Activated CD8-positive, alpha-beta T cell treated with anti-CD3 and anti-CD28 coated beads for 36 hours (primary cell): ENCODE data around the gene RPL10. TPM values are rescaled to one million over a fixed set of nuclear protein-coding genes. Genes with fewer than 3 reads are reported as not detected.

Experiments used
- ATAC-seq: fragments of 200-7000 bp; cut with Tn5 transposase; one replicate; pipeline ENCODE4 v1.10.0; 2021; ENCODE audit warnings: mild to moderate bottlenecking, moderate library complexity
- CTCF ChIA-PET: fragments of 350-600 bp; sonication (Branson Sonifier 250); formaldehyde crosslinking; loops from one replicate; lab custom pipeline; 2021; ENCODE audit warnings: antibody characterized with exemption; lab: Charles Lee
- POLR2A ChIA-PET: fragments of 350-600 bp; sonication (Branson Sonifier 250); formaldehyde crosslinking; loops from one replicate; lab custom pipeline; 2021; ENCODE audit warnings: antibody characterized with exemption; lab: Charles Lee
- DNase-seq: peaks from one replicate; pipeline ENCODE4 v3.0.0-alpha.2; 2020
- H3K27ac Mint-ChIP-seq: one replicate; pipeline ENCODE4 v1.8.0; 2021; ENCODE audit warnings: mild to moderate bottlenecking, mixed read lengths
- H3K27me3 Mint-ChIP-seq: one replicate; pipeline ENCODE4 v1.8.0; 2021; ENCODE audit warnings: mixed read lengths
- H3K36me3 Mint-ChIP-seq: one replicate; pipeline ENCODE4 v1.8.0; 2021; ENCODE audit warnings: low read depth, mixed read lengths
- H3K4me1 Mint-ChIP-seq: one replicate; pipeline ENCODE4 v1.8.0; 2021; ENCODE audit warnings: low read depth, mixed read lengths
- H3K4me3 Mint-ChIP-seq: one replicate; pipeline ENCODE4 v1.8.0; 2021; ENCODE audit warnings: mild to moderate bottlenecking, moderate library complexity, mixed read lengths
- H3K9me3 Mint-ChIP-seq: one replicate; pipeline ENCODE4 v1.8.0; 2021; ENCODE audit warnings: mixed read lengths
- intact Hi-C: fragments of 100-400 bp; cut with micrococcal nuclease; formaldehyde crosslinking; loops from one replicate; pipeline ENCODE4 v1.10.0; 2022
- total RNA-seq, 2 experiments: library from RNA; stranded (reverse); gene quantifications; one replicate each; pipeline ENCODE4 v1.2.3, GENCODE V29; 2021
- TF ChIP-seq, protein P1 (sequence below): fragments of 200-600 bp; IDR thresholded peaks from one replicate; pipeline ENCODE4 v1.8.0; 2022; ENCODE audit warnings: antibody characterized with exemption, mild to moderate bottlenecking

RPL10 gene
- total RNA-seq, 2 experiments from 2014 or later = 3,574 to 3,675 TPM

DNA sequence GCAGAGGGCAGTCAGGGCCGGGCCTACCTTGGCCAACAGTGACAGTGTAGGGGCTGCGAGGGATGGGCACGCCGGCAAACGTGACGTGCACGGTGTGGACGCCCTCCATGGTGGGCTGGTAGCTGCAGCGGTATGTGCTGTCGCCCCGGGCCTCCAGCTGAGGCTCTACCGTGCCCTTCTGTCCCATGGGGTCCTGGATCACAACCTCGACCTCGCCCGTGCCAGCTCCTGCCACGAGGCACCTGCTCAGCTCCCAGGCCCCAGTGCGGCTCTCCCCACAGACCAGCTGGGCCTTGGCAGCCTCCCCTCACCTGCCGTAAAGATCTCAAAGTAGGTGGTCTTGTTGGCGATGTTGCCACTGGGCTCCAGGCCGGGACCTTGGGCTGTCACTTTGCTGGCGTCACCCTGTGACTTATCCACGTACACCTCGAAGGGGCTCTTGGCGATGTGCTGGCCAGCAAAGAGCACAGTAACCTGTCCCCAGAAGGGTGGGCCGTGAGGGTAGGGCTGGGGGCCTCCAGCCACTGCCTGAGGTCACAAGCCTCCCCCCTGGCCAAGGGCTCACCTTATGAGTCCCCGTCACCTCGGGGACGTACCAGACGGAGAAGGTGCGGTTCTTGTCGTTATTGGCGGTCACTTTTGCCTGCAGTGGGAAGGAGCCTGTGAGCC, 32.0 kb upstream of the RPL10 start:
- CTCF ChIA-PET = no interaction called here
- no peaks in the 10 kb centered on the region for H3K9me3 Mint-ChIP-seq
- DNase-seq (no peak), ATAC-seq (no peak)
- H3K27ac Mint-ChIP-seq = no peak overlapping the region
- intact Hi-C loops = no loop called here
- no peak overlapping the region for H3K4me3 Mint-ChIP-seq
- peaks cover 13% of the 10 kb centered on the region for H3K4me1 Mint-ChIP-seq
- no peaks in the 10 kb centered on the region for H3K27me3 Mint-ChIP-seq
- POLR2A ChIA-PET = interaction anchor here (0.7 to 1.5 kb wide), 3 partner anchors 12 to 16 kb away, joined by 3 to 6 read pairs (median 4); no protein-coding TSS in a partner anchor
- TF ChIP-seq, protein P1, sequence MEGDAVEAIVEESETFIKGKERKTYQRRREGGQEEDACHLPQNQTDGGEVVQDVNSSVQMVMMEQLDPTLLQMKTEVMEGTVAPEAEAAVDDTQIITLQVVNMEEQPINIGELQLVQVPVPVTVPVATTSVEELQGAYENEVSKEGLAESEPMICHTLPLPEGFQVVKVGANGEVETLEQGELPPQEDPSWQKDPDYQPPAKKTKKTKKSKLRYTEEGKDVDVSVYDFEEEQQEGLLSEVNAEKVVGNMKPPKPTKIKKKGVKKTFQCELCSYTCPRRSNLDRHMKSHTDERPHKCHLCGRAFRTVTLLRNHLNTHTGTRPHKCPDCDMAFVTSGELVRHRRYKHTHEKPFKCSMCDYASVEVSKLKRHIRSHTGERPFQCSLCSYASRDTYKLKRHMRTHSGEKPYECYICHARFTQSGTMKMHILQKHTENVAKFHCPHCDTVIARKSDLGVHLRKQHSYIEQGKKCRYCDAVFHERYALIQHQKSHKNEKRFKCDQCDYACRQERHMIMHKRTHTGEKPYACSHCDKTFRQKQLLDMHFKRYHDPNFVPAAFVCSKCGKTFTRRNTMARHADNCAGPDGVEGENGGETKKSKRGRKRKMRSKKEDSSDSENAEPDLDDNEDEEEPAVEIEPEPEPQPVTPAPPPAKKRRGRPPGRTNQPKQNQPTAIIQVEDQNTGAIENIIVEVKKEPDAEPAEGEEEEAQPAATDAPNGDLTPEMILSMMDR = no peak
- H3K36me3 Mint-ChIP-seq = peaks cover 49% of the 10 kb centered on the region

DNA sequence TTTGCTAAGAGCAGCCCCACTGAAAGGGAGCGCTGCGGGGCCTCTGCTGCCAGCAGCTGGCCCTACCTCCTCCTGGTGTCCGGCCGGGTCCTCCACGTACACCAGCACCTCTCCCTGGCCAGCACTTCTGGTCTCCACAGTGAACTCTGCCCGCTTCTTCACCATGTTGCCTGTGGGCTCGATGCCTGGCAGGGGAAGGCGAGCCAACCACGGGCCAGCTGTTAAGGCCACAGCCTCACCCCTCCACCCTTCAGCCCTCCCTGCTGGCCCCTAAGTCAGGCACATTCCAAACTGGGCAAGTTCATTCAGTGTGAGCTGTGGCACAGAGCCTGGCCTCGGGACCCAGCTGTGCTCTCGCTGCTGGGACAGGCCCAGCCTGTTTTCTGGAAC, 31.5 kb upstream of the RPL10 start:
- Mint-ChIP-seq H3K9me3 (no peaks in the 10 kb centered on the region), H3K27ac (no peak overlapping the region), H3K36me3 (peaks cover 45% of the 10 kb centered on the region), H3K4me1 (peaks cover 13% of the 10 kb centered on the region), H3K27me3 (no peaks in the 10 kb centered on the region), H3K4me3 (no peak overlapping the region)
- CTCF ChIA-PET = no interaction called here
- intact Hi-C loops = no loop called here
- DNase-seq (no peak), ATAC-seq (no peak)
- TF ChIP-seq, protein P1 = no peak
- POLR2A ChIA-PET = interaction anchor here (1.3 to 1.8 kb wide), 2 partner anchors 11 to 17 kb away, joined by 3 to 7 read pairs; no protein-coding TSS in a partner anchor

DNA sequence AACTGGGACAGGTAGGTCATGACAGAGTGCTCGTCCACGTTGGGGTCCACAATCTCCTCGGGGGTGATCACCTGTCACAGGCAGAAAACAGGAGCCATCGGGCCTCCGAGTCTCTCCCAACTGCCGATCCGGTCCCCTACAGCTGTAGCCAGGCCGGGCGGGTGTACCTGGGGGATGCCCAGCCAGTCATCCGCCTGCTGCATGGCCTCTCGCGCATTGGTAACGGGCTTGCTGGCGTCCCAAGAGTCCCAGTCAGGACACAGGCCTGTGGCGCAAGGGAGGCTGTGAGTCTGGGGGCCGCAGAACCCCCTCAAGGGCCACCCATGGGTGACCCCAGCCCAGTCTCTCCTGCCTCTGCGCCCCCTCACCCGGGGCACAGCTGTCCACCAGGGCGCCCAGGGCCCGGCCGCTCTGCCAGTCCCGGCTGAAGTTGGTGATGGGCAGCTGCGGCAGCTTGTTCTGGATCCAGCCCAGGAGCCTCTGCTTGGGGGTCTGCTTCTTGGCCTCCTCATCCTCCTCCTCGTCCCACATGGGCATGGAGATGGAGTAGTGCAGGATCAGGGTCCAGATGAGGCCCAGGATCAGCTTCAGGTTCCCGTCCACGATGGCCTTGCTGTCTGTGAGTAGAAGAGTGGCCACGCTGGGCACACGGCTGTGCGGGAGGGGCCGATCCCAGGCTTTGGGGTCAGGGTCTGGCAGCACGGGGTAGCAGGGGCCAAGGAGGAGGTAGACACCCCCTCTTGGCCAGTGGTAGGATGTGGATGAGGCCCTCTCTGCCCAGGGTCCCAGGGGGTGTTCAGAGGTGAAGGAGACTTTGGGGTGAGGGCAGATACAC, 30.5 kb upstream of the RPL10 start:
- DNase-seq (no peak), ATAC-seq (no peak)
- peak overlapping the region; percentile 83 for H3K27ac Mint-ChIP-seq
- ChIA-PET CTCF (interaction anchor here (1.0 kb wide), 1 partner anchor 166 kb away, joined by 3 read pairs; no protein-coding TSS in a partner anchor), POLR2A (interaction anchor here (0.7 to 2.8 kb wide), 8 partner anchors 7 to 63 kb away, joined by 3 to 18 read pairs (median 4); partner anchors contain the start of gene RPL10)
- H3K4me1 Mint-ChIP-seq = peaks cover 18% of the 10 kb centered on the region
- peak overlapping the region; percentile 70 for H3K4me3 Mint-ChIP-seq
- no peaks in the 10 kb centered on the region for H3K9me3 Mint-ChIP-seq
- no peaks in the 10 kb centered on the region for H3K27me3 Mint-ChIP-seq
- peaks cover 43% of the 10 kb centered on the region for H3K36me3 Mint-ChIP-seq
- TF ChIP-seq, protein P1 = no peak
- intact Hi-C loops = no loop called here

DNA sequence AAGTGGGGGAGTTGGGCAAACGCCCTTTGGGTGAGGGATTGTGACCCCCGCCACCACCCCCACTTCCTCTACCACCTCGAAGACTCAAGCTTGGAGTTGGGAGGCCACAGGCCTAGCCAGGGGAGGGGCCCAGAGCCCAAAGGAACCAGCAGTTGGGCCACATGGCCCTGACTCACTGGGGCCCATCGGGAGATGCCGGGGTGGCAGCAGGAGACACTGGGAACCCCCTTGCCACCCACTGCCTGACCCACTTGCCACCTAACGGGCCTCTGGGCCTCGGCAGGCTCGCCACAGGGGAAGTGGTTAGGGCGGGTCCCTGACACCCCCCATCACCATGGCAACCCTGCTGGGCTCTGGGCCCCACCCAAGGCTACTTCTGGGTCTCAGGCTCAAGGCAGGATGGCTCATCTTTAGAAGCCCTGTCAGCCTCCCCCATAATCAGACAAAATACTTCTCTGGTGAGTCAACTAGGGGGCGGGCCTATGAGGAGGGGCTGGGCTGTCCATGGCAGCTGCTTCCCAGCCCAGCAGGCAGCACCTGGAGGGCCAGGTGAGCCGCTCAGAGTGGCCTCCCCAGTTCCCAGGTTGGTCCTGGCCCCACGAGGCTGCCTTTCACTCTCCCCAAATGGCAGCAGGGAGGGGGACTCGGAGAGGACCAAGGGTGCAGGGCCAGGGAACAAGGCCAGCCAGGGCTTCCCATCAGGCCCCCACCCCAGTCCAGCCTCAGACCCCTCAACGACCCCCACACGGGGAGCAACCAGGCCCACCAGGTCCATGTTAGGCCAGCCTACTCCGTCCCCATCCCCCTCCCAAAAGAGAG, 29.3 kb upstream of the RPL10 start:
- H3K4me3 Mint-ChIP-seq = peak overlapping the region; percentile 96
- ATAC-seq (peak; percentile 66), DNase-seq (peak; percentile 96)
- H3K27me3 Mint-ChIP-seq = no peaks in the 10 kb centered on the region
- H3K9me3 Mint-ChIP-seq = no peaks in the 10 kb centered on the region
- TF ChIP-seq, protein P1 = no peak
- peak overlapping the region; percentile 83 for H3K27ac Mint-ChIP-seq
- H3K36me3 Mint-ChIP-seq = peaks cover 38% of the 10 kb centered on the region
- POLR2A ChIA-PET = interaction anchor here (0.7 to 2.8 kb wide), 8 partner anchors 9 to 398 kb away, joined by 3 to 18 read pairs (median 4); partner anchors contain the start of gene RPL10
- H3K4me1 Mint-ChIP-seq = peaks cover 25% of the 10 kb centered on the region
- intact Hi-C loops = no loop called here
- CTCF ChIA-PET = interaction anchor here (1.0 kb wide), 1 partner anchor 165 kb away, joined by 3 read pairs; no protein-coding TSS in a partner anchor
